Fibroblast of skin of left quadriceps (primary cell): Measurements from ENCODE around the gene NR2E3.

Experiments
- DNase-seq, 2 experiments: peaks; one replicate each; pipeline ENCODE4 v3.0.0-alpha.2; 2013; ENCODE audit warnings: low read depth in 2 of 2

The NR2E3 gene

DNA sequence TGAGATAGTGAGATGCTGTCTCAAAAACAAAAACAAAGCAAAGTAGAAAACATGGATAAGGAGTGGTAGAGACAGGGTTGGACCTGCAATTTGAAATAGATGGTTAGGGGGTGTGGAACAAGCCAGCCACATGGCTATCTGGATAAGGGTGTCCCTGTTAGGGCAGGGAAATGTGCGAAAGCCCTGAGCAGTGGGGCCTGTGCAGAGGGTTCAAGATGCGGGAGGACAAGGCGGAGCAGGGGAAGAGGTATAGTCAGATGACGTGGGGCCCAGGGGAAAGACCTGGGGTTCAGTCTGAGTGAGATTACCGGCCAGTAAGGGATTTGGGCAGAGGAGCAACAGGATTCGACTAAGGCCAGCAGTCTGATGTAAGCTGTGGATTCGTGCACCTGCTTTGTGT, 18.4 kb upstream of the NR2E3 start:
- DNase-seq: no peak

DNA sequence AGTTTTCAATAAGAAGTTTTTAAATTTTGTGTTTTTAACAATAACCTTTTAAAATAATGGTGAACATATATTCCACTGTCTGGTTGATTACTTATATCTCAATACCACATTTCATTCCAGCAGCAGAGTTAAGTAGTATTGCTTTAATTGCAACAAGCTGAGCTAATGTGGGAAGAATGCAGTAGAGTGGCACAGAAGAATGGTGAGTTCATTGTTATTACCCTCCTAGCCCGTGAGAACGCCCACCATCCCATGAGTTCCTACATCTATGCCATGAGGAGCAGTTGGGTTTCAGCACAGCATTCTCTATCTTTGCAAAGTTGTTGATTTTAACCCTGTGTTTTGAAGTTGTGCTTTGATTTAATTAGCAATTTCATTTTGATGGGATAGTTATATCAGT, 17.8 kb upstream of the NR2E3 start:
- no peak for DNase-seq

DNA sequence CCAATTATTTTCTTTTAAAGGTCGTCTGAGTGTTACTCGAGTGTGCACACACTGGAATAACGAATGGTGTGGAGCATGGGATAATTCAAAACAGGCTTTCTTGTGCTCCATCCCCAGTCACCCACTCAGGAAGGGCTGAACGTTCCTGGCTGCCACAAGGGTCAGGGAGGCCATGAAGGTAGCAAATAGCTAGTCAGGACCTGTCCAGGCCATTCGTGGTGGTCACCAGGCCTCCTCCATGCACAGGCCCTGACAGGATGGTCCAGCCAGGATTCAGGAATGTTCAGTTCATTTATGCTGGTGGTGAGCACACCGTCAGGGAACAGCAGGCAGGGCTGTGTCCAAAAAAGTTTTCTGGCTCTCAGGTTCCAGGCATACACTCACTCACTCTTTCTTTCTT, 11.7 kb upstream of the NR2E3 start:
- no peak for DNase-seq

DNA sequence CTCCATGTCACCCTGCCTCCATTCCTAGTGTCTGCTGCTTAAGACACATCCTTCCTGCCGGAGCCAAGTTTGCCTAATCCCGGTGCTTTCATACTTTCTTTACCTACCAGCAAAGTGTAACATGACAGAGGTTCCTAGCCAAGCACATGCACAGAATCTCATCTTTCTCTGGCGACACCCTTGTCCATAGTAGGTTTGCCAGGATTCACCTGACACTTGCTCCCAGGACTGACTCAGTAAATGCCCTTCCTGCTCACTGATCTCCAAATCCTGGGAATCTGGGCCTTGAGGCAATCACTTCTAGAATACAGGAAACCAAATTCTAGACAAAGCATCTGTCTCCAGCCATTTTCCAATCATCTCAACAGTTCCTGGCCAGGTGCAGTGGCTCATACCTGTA, 10.2 kb upstream of the NR2E3 start:
- DNase-seq: no peak

DNA sequence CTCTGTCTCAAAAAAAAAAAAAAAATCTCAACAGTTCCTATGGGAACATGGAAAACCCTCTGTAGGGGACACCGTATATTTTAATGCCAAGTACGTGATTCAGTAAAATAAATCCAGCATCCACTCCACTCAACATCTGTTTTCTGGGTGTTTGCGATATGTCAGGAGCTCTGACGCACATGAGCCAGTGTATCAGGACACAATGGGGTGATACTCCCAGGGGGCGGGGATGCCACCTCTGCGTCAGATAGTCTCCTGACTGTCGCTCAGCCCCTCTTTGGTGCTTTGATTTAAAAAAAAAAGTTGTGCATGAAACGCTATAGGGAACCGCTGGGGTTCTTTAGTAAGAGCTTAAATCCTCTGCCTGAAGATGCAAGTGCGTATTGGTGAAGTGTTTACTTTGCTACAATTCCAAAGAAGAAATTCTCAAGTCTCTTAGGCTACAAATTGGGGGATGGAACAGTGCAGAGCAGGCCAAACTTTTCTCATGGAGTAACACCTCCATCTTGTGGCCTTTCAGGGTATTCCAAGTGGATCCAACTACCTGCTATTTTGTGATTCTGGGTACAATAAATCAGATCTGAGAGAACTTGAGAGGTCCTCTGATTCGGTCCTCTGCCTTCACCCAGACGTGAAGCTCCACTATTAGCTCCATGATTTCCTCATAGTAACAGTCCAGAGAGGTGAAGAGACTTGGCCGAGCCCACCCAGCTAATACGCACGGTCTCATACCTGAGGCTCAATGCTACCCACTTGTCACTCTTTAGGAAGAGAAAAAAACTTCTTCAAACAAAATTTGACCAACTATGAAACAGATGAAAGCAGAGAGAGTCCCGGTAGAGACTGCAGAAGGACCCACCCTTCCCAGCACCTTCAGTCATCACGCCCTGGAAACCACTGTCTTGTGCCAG, 9.3 kb upstream of the NR2E3 start:
- DNase-seq: peak; percentile 54 to 65

DNA sequence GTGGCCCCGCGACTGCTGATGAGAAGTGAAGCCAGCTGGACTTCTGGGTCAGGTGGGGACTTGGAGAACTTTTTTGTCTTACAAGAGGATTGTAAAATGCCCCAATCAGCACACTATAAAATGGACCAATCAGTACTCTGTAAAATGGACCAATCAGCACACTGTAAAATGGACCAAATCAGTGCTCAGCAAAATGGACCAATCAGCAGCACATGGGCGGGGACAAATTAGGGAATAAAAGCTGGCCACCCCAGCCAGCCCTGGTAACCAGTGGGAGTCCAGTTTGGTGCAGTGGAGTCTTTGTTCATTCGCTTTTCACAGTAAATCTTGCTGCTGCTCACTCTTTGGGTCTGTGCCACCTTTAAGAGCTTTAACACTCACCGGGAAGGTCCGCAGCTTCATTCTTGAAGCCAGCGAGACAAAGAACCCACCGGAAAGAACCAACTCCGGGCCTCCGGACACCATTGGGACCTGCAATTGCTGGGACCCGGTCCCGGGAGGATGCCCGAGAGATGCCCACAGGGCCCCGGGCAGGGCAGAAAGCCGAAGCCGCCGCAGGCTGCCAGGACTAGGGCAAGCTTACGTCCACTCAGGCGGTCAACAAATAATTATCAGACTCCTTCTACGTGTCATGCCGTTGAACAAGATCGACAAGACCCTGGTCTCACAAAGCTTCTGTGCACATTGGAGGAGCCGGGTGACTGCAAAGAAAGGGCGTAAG, 8.3 kb upstream of the NR2E3 start:
- DNase-seq: no peak

DNA sequence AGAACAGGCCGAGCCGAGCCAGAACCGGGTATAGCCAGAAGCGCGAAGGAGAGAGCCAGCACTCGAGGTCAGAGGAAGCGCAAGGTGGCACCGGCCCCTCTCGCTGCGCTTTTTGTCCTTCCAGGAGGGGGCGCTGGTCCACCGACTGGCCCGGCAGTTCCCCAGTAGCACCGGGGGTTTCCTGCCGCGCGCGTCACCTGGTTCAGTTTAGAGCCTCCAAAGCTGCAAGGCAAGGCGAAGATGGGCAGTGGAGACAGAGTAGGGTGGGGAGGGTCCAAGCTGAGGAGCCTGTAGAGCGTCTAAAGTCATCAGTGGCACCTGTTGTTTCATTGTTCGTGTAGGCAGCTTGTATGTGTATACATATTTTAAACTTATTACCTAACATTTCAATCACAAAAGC, 7.6 kb upstream of the NR2E3 start:
- no peak for DNase-seq

DNA sequence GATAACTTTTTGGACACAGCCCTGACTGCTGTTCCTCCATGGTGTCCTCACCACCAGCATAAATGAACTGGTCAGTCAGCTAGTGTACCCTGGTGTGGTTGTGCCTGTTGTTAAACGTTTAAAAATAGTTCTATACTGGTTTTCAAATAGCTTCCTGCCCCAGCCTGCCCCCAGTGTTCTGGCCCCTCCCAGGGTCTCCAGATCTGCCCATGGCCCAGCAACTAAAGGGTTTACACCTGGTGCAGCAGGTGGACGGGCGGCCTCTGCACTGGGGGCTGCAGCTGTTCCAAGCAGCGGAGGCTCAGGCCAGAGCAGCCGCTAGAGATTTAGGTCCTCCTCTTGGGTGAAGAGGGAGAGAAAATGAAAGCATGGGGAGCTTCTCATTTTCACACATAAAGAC, 6.1 kb upstream of the NR2E3 start:
- DNase-seq: no peak

DNA sequence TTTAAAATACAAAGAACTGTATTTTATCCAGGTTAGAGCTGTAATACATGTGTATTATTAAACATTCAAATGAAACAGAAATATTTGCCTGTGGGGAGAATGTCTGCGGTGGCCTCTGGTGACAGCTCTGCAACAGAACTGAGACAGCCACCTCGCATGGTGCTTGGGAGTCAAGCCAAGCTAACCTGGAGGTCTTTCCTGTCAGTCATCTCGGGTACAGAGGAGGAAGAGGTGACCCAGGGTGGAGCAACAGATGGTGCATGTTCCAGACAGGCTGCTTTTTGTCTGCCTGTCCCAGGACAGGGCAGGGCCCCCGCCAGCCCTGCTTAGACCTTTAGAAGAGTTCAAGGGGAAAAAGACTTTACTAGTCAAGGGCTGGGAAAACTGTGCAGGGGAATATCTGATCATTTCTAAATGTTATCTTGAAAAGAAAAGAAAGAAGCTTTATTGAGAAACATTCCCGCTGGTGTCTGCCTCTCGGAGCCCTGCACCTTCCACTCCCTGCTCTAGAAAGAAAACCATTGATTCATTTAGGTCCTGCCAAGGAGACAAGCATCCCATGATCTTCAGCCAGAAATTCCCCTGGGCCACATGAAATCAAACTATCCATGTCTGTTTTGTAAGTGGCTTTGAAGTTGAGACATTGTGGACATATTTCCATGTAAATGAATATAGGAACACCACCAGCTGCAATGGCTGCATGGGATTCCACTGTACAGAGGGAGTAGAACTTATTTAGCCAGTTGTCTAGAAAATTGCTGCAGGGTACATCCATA, 5.5 kb upstream of the NR2E3 start:
- DNase-seq: no peak

DNA sequence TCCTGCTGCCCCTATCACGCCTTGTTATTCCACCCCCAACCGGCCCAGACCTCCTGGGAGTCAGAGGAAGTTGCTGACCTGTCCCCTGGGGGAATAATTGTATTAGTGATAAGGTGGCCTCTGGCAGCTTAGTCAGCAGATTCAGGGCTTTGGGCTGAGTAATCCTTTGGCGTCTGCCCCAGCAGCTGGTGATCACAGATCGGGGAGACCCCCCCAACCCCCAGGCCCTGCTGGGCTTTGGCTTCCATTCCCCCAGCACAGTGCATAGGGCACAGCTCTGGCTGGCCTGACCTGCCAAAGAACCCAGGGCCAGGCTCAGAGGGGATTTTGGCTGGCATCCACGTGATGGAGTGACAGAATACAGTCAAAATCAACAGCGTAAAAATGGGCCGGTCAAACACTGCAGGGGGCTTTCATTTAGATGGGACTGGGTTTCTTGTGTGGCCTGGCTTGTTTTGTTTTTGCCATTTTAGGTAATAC, 3.9 kb upstream of the NR2E3 start:
- no peak for DNase-seq

DNA sequence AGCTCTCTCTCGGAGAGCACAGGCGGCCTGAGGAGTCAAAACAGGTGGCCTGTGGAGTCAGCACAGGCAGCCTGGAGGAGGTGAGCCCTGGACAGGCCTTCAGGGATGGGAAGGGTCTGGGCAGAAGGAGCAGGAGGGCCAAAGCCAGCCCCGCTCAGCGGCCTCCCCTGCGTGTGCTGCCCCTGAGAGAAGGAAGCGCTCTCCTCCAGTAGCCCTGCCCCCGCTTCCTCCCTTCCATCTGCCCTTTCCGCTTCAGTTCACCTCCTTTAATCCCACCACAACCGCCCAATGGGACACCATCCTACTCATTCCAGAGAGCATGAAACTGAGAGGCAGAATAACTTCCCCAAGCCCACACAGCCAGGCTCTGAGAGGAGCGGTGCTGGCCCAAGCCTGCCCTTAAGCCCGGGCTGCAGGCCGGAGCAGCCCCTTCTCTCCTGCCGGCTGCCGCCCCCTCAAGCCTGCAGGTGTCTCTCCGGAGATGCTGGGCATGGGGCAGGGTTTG, 3.2 kb upstream of the NR2E3 start:
- DNase-seq: no peak

DNA sequence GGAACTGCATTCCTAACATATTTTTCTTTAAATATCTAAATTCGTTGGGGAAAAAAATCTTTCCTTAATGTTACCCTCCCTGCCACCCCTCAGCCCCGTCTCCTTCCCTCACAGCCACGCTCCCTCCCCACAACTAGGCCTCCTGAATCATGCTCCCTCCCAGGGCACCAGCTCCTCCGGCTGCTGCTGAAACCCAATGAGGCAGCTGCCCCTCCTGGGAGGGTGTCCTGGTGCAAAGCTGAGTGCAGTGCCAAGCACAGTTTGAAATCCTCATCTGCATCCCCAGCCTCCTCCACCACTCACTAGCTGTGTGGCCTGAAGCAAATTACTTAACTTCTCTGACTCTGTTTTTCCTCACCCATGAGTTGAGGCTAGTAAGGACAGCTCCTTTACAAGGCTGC, 2.7 kb upstream of the NR2E3 start:
- DNase-seq: no peak

DNA sequence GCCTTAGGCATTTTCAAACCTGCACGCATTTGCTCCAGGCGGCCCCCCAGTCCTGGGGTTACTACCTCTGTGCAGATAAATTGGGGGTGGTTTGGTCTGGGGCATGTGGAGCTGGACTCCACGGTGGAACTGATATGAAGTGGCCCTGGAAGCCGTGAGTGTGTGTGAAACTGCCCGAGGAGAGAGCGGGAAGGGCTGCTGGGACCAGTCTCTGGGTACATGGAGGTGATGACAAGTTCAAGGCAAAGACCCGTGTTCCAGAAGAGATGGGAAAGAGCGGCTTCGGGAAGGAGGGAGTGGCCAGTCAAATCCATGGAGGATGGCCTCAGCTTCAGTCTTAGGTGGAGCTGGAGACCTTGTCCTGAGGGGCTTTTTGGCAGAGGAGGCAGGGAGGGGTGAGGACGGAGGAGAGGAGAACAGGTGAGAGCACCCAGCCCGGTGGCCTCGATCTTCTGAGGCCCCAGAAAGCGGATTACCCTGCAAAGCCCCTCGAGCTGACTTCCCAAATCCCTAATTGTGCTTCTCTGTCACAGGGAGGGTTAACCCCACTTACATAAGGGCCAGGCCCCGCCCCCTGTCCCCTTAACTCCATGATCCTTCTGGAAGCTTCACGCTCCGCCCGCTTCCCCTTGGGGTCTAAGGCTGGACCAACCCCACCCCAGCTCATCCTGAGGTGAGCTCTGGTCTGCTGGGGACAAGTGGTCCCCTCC, 1.9 kb upstream of the NR2E3 start:
- no peak for DNase-seq

DNA sequence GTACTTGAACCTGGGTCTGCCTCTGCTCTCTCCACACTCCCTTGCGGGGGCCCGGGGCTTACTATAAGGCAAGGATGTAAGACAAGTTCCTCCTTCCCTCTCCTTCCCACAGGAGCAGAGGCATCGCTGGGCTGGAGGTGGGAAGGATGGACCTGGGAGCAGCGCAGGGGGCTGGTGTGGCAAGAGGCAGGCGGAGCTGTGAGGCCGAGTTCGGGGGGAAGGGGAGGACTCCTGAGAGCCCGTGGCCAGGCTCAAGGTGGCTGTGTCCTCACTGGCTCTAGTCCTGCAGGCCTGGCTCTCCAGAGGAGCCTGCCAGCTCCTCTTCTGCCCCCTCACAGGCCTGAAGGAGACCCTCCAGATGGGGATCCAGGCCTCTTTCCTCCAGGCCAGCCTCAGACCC, 1.0 kb upstream of the NR2E3 start:
- no peak for DNase-seq

DNA sequence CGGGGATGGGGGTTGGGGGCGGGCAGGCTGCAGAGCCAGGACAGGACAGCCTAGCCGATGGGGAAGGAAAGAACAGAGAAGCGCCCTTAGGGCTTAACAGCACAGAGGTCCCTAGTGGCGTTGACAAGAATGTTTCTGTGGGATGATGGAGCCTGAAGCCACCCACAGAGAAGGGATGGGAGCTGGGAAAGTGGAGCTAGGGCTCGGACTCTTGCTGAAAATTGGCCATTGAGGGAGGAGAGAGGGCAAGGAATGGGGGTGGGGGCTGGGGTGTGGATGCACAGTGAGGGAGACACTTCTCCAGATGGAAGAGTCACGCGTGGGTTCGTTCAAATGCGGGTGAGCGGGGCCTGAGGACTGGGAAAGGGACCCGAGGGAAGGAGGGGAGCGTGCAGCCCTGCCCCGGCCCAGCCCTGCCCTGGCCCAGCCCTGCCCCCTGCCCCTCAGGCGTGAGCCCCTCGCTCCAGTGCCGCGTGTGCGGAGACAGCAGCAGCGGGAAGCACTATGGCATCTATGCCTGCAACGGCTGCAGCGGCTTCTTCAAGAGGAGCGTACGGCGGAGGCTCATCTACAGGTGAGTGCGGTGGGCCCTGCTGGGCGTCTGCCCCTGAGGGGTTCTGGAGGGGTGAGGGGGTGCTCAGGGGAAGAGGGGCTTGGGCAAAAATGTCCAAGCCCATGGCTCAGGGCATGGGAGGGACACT, 832 bp downstream of the NR2E3 start:
- DNase-seq: no peak

DNA sequence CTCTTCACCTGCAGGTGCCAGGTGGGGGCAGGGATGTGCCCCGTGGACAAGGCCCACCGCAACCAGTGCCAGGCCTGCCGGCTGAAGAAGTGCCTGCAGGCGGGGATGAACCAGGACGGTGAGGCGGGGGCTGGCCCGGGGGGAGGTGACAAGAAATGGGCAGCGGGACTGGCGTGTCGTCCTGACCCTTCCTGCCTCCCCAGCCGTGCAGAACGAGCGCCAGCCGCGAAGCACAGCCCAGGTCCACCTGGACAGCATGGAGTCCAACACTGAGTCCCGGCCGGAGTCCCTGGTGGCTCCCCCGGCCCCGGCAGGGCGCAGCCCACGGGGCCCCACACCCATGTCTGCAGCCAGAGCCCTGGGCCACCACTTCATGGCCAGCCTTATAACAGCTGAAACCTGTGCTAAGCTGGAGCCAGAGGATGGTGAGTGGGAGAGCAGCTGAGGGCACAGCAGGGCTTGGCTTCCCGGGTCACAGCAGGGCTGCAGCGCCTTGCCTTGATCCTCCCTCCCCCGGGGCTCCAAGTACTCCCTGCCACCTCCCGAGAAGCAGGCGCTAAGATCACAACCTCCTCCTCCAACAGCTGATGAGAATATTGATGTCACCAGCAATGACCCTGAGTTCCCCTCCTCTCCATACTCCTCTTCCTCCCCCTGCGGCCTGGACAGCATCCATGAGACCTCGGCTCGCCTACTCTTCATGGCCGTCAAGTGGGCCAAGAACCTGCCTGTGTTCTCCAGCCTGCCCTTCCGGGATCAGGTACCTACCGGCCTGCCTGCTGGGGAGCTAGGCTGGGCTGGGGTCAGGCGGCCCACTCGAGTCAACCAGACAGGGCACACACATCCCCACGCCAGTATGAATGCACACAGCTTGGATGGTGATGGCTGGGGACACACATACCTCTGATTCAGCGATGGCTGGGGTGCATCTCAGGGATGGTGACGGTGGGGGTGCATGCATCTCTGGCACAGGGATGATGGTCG, 1.7 kb downstream of the NR2E3 start:
- DNase-seq: no peak

DNA sequence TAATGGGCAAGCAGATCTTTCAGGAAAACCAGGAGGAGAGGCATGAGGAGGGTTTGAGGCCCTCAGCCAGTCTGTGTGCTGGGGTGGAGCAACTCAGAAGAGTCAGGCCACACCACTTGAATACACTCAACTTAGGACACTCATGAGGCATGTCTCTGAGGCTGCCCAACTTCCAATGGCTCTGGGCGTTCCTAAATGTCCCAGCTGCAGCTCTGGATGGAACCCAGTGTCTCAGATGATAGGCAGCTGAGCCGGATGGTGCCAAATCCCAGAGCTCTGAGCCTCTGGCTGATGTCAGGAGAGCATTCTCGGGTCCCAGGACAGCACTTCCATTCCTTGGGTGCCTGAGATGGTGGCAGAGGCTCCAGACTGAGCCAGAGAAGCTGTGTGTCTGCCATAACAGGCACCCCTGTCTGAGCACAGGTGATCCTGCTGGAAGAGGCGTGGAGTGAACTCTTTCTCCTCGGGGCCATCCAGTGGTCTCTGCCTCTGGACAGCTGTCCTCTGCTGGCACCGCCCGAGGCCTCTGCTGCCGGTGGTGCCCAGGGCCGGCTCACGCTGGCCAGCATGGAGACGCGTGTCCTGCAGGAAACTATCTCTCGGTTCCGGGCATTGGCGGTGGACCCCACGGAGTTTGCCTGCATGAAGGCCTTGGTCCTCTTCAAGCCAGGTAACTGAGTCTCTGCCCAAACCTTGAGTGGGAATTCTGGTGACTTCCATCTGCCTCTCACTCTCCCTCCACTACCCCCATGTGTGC, 2.8 kb downstream of the NR2E3 start:
- DNase-seq: no peak

DNA sequence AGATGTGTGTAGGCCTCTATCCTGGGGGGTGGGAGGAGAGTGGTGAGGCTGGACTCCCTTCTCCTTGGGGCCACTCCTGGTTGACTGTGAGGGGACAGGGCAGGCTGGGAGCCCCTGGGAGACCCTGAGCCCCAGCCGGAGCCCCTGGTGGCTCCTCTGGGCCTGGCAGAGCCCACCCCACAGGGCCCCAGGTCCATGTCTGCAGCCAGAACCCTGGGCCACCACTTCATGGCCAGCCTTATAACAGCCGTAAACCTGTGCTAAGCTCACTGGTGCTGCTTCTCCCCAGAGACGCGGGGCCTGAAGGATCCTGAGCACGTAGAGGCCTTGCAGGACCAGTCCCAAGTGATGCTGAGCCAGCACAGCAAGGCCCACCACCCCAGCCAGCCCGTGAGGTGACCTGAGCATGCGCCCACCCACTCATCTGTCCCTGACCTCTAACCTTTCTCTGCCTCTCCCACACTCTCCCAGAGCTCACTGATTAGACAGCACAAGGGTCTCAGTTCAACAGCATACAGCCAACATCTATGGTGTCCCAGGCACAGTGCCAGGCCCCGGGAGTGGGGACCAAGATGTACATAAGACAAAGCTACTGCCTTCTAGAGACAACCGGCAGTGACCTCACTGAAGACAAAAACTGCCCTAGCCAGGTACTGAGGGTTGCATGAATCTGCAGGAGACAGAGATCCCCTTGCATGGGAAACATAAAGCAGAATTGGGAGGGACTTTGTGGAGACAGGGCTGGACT, 3.5 kb downstream of the NR2E3 start:
- no peak for DNase-seq
